Activated CD8-positive, alpha-beta memory T cell treated with anti-CD3 and anti-CD28 coated beads for 1 hour (primary cell): ENCODE measurements around the gene RTF1.
"Not testable (repeated sequence)": the region's sequence is repeated elsewhere in the genome, so short reads cannot be mapped to it uniquely, and the experiment has no call there.

Experiments
- DNase-seq, 2 donors: peaks; one replicate each; pipeline ENCODE4 v3.0.0-alpha.2; 2020; ENCODE audit warnings: low read depth in 1 of 2; ENCODE audit errors: extremely low read depth in 1 of 2

Gene RTF1

GRCh38 chr15:41435037-41435786 is 18.3 kb downstream of the RTF1 start:
- no peak for DNase-seq

GRCh38 chr15:41437448-41437847 is 20.6 kb downstream of the RTF1 start:
- DNase-seq, result no peak

GRCh38 chr15:41438206-41438605 is 21.3 kb downstream of the RTF1 start:
- no peak for DNase-seq

- not testable (repeated sequence) for DNase-seq
These were observed 21.9 kb downstream of the RTF1 start for GRCh38 chr15:41438745-41439144.

GRCh38 chr15:41443275-41443674 is 26.4 kb downstream of the RTF1 start:
- no peak for DNase-seq

- no peak for DNase-seq
These were observed 28.5 kb downstream of the RTF1 start for GRCh38 chr15:41445399-41445798.

- DNase-seq, result no peak
These were observed 45.3 kb downstream of the RTF1 start for GRCh38 chr15:41462084-41462795.

- no peak for DNase-seq
These were observed 48.1 kb downstream of the RTF1 start for GRCh38 chr15:41464889-41465580.

- DNase-seq, result no peak
These were observed 49.0 kb downstream of the RTF1 start for GRCh38 chr15:41465822-41466421.

GRCh38 chr15:41466711-41467110 is 49.8 kb downstream of the RTF1 start:
- no peak for DNase-seq

GRCh38 chr15:41469644-41470043 is 52.7 kb downstream of the RTF1 start:
- DNase-seq, result not testable (repeated sequence)

- no peak for DNase-seq
These were observed 56.5 kb downstream of the RTF1 start for GRCh38 chr15:41473418-41473817.

GRCh38 chr15:41474436-41474835 is 57.5 kb downstream of the RTF1 start:
- DNase-seq, result no peak

- no peak for DNase-seq
These were observed 58.0 kb downstream of the RTF1 start for GRCh38 chr15:41474941-41475340.

GRCh38 chr15:41476416-41477048 is 59.6 kb downstream of the RTF1 start:
- no peak for DNase-seq

GRCh38 chr15:41480396-41481140 is 63.7 kb downstream of the RTF1 start:
- no peak for DNase-seq

- no peak for DNase-seq
These were observed 65.4 kb downstream of the RTF1 start for GRCh38 chr15:41482110-41482877.

- no peak for DNase-seq
These were observed 66.2 kb downstream of the RTF1 start for GRCh38 chr15:41483115-41483514.

- DNase-seq, result no peak
These were observed 66.6 kb downstream of the RTF1 start for GRCh38 chr15:41483519-41483918.
